Calu3 (cell line): Measurements from ENCODE around the gene SPATA2L. TPM values are rescaled to one million over a fixed set of nuclear protein-coding genes. Genes with fewer than 3 reads are reported as not detected.
"Not testable (repeated sequence)": the region's sequence is repeated elsewhere in the genome, so short reads cannot be mapped to it uniquely, and the experiment has no call there.

Experiments
- BruUV-seq: library from RNA; stranded (reverse); fragments of 400-500 nt; replicated peaks from 2 replicates; lab custom pipeline; 2021; lab: Mats Ljungman, UMichigan
- CTCF ChIA-PET: fragments of 300-600 bp; sonication (Branson Sonifier 250); formaldehyde crosslinking; loops from one replicate; lab custom pipeline; 2022; ENCODE audit warnings: antibody characterized with exemption; lab: Charles Lee
- DNase-seq: peaks from one replicate; pipeline ENCODE4 v3.0.0; 2022
- H3K27ac Mint-ChIP-seq: one replicate; pipeline ENCODE4 v1.8.0; 2022; ENCODE audit warnings: mixed read lengths; ENCODE audit not compliant: unreplicated experiment
- H3K27me3 Mint-ChIP-seq: one replicate; pipeline ENCODE4 v1.8.0; 2022; ENCODE audit warnings: mixed read lengths; ENCODE audit not compliant: unreplicated experiment
- H3K36me3 Mint-ChIP-seq: one replicate; pipeline ENCODE4 v1.8.0; 2022; ENCODE audit warnings: mild to moderate bottlenecking, moderate library complexity, mixed read lengths; ENCODE audit not compliant: insufficient read depth, unreplicated experiment
- H3K4me1 Mint-ChIP-seq: one replicate; pipeline ENCODE4 v1.8.0; 2022; ENCODE audit warnings: mild to moderate bottlenecking, low read depth, mixed read lengths; ENCODE audit not compliant: unreplicated experiment
- H3K4me3 Mint-ChIP-seq: one replicate; pipeline ENCODE4 v1.8.0; 2022; ENCODE audit warnings: mild to moderate bottlenecking, low read depth, moderate library complexity, mixed read lengths; ENCODE audit not compliant: unreplicated experiment
- H3K9me3 Mint-ChIP-seq: one replicate; pipeline ENCODE4 v1.8.0; 2022; ENCODE audit warnings: low read depth, mixed read lengths; ENCODE audit not compliant: unreplicated experiment
- intact Hi-C: fragments of 100-400 bp; cut with micrococcal nuclease; formaldehyde crosslinking; loops from one replicate; pipeline ENCODE4 v1.10.0; 2022; ENCODE audit not compliant: unreplicated experiment
- total RNA-seq: library from RNA; stranded (reverse); gene quantifications from 2 replicates; pipeline ENCODE4 v1.2.3, GENCODE V29; 2022
- TF ChIP-seq, protein P1 (sequence below): fragments of 200-600 bp; IDR thresholded peaks from one replicate; pipeline ENCODE4 v1.8.0; 2022; ENCODE audit warnings: antibody characterized with exemption; ENCODE audit not compliant: unreplicated experiment

The SPATA2L gene
- total RNA-seq, 1 experiment from 2014 or later = 20.7 TPM

DNA sequence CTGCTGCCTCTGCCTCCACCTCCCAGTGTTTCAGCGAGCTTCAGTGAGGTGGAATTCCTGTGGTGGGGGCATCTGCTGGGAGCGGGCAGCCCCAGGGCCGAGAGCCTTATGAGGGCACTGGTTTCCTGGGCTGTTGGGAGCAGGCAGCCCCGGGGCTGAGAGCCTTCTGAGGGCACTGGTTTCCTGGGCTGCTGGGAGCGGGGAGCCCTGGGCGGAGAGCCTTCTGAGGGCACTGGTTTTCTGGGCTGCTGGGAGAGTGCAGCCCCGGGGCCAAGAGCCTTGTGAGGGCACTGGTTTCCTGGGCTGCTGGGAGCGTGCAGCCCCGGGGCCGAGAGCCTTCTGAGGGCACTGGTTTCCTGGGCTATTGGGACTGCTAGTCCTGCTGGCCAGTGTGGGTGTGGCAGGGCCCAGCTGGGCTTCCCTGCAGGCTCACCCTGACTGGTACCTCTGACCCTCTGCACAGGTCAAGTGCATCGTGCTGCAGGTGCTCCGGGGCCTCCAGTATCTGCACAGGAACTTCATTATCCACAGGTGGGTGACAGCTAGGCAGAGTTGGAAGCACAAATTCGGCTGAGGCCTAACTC lies 9.4 kb downstream of the SPATA2L start:
- no TSS peak for BruUV-seq
- H3K27me3 Mint-ChIP-seq = no peaks in the 10 kb centered on the region
- TF ChIP-seq, protein P1, sequence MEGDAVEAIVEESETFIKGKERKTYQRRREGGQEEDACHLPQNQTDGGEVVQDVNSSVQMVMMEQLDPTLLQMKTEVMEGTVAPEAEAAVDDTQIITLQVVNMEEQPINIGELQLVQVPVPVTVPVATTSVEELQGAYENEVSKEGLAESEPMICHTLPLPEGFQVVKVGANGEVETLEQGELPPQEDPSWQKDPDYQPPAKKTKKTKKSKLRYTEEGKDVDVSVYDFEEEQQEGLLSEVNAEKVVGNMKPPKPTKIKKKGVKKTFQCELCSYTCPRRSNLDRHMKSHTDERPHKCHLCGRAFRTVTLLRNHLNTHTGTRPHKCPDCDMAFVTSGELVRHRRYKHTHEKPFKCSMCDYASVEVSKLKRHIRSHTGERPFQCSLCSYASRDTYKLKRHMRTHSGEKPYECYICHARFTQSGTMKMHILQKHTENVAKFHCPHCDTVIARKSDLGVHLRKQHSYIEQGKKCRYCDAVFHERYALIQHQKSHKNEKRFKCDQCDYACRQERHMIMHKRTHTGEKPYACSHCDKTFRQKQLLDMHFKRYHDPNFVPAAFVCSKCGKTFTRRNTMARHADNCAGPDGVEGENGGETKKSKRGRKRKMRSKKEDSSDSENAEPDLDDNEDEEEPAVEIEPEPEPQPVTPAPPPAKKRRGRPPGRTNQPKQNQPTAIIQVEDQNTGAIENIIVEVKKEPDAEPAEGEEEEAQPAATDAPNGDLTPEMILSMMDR = no peak
- no peak for DNase-seq
- H3K27ac Mint-ChIP-seq = no peak overlapping the region
- CTCF ChIA-PET = interaction anchor here (0.6 kb wide), 1 partner anchor 23 kb away, joined by 3 read pairs; no protein-coding TSS in a partner anchor
- H3K9me3 Mint-ChIP-seq = no peaks in the 10 kb centered on the region
- peaks cover 84% of the 10 kb centered on the region for H3K36me3 Mint-ChIP-seq
- H3K4me3 Mint-ChIP-seq = no peak overlapping the region
- H3K4me1 Mint-ChIP-seq = peaks cover 10% of the 10 kb centered on the region
- intact Hi-C loops = no loop called here

DNA sequence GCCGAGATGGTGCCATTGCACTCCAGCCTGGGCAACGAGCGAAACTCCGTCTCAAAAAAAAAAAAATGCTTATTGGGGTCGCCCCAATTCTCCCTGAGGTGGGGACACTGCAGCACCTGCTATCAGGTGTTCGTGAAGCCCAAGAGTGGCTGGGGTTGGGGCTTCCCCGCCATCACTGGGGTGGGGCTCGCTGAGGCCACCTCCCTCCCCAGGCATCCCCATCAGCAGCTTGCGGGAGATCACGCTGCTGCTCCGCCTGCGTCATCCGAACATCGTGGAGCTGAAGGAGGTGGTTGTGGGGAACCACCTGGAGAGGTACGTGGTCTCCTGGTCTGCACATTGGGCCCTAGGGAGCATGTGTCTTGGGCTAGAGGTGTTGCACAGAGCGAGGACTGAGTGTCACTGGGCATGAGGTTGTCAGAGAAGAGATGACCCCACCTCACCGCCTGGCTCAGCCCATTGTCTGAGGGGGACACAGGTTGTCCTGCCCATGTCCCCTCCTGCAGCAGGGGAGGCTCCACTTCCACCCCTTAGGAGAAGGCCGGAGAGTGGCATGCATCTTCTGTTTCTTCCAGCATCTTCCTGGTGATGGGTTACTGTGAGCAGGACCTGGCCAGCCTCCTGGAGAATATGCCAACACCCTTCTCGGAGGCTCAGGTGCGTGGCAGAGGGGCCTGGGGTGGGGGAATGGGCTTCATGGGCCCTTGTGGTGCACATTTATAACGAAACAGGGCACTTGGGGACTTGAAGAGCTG lies 10.1 kb downstream of the SPATA2L start:
- Mint-ChIP-seq H3K9me3 (no peaks in the 10 kb centered on the region), H3K27me3 (no peaks in the 10 kb centered on the region), H3K36me3 (peaks cover 84% of the 10 kb centered on the region), H3K4me1 (peaks cover 10% of the 10 kb centered on the region), H3K27ac (no peak overlapping the region), H3K4me3 (no peak overlapping the region)
- TF ChIP-seq, protein P1 = no peak
- CTCF ChIA-PET = no interaction called here
- no TSS peak for BruUV-seq
- no peak for DNase-seq
- intact Hi-C loops = no loop called here

DNA sequence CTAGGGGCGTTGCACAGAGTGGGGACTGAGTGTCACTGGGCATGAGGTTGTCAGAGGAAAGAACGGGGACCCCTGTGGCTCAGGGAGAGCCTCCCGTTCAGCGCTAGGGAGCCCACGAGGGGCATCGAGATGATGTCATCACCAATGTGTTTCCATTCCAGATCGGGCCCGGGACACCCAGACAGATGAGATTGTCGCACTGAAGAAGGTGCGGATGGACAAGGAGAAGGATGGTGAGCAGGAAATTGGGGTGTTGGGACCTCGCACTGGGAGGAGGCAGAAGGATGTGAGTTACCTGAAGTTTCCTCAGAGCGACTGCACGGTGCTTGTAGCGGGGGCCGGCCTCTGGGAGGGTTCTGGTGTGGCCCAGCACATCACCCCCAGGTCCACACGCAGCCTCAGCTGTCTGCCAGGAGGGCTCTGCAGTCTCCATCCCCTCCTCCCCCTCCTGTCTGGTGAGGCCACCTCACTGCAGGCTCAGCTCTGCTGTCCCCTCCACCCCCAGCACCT lies 11.1 kb downstream of the SPATA2L start:
- Mint-ChIP-seq H3K27me3 (no peaks in the 10 kb centered on the region), H3K36me3 (peaks cover 84% of the 10 kb centered on the region), H3K4me1 (peaks cover 10% of the 10 kb centered on the region), H3K4me3 (no peak overlapping the region), H3K27ac (no peak overlapping the region), H3K9me3 (no peaks in the 10 kb centered on the region)
- BruUV-seq = no TSS peak
- no peak for DNase-seq
- TF ChIP-seq, protein P1 = no peak
- intact Hi-C loops = no loop called here
- CTCF ChIA-PET = interaction anchor here (0.5 to 1.1 kb wide), 2 partner anchors 8 to 37 kb away, joined by 6 read pairs; no protein-coding TSS in a partner anchor

DNA sequence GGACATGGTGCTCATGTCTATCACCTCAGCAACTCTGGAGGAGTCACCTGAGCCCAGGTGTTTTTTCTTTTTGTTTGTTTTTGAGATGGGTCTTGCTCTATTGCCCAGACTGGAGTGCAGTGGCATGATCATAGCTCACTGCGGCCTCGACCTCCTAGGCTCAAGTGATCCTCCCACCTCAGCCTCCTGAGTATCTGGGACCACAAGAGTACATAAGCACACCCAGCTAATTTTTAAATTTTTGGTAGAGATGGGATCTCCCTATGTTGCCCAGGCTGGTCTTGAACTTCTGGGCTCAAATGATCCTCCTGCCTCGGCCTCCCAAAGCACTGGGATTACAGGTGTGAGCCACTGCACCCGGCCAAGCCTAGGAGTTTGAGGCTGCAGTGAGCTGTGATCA lies 11.9 kb downstream of the SPATA2L start:
- DNase-seq, H3K9me3 Mint-ChIP-seq, intact Hi-C loops, H3K27me3 Mint-ChIP-seq, H3K4me1 Mint-ChIP-seq, H3K4me3 Mint-ChIP-seq, BruUV-seq, H3K27ac Mint-ChIP-seq: not testable (repeated sequence)
- peaks cover 84% of the 10 kb centered on the region for H3K36me3 Mint-ChIP-seq
- CTCF ChIA-PET = interaction anchor here (1.0 to 1.1 kb wide), 2 partner anchors 9 to 16 kb away, joined by 4 to 6 read pairs; no protein-coding TSS in a partner anchor
